Measurements from ENCODE around the gene ZNF621.
A peak's percentile ranks its signal among the peaks of the same experiment; 100 is the strongest.

ZNF621 gene

DNA sequence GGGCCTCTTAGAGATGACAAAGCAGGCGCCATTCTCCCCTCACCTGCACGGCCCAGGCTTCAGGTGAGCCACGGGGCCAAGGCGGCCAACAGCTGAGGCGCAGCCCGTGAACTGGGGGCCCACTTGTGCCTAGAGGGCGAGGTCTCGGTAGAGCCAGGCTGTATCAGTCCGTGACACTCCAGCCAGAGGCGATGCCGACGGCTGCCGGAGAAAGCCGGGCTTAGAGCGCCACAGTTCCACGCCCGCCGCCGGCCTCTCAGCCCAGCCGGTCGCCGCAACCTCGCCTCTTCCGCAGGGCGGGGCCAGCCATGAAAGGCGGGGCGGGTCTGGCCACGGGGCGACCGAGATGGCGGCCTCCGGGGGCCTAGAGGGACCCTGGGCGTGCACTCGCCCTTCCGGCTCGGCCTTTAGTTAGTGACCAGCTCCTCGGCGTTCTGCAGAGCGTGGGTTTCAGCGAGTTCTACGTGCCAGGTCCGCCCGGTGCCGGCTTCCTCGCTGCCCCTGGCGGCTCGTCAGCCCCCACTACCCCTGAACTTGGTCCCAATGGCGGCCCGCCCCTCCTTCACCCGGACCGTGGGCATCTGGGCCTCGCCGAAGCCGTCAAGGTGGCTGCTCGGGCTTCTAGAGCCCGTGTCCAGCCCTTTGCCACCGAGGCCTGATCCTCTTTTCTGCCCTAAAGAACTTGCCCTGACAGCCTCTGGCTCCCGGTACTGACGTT, at the start of gene ZNF621:
Gene ZNF621 (plus strand): TSS at position 393 of the 718 bp plus-strand sequence. CDS start 881 bp downstream, outside the sequence.
- Mint-ChIP-seq H3K36me3 (ENCODE audit: low read depth) (peaks cover 26% of the 10 kb centered on the region), H3K4me1 (ENCODE audit: low read depth) (peaks cover 26% of the 10 kb centered on the region), H3K27ac (peak within 1 kb of the TSS; percentile 97), H3K27me3 (ENCODE audit: low read depth) (no peaks in the 10 kb centered on the region), H3K9me3 (no peaks in the 10 kb centered on the region), H3K4me3 (peak within 1 kb of the TSS; percentile 96)

DNA sequence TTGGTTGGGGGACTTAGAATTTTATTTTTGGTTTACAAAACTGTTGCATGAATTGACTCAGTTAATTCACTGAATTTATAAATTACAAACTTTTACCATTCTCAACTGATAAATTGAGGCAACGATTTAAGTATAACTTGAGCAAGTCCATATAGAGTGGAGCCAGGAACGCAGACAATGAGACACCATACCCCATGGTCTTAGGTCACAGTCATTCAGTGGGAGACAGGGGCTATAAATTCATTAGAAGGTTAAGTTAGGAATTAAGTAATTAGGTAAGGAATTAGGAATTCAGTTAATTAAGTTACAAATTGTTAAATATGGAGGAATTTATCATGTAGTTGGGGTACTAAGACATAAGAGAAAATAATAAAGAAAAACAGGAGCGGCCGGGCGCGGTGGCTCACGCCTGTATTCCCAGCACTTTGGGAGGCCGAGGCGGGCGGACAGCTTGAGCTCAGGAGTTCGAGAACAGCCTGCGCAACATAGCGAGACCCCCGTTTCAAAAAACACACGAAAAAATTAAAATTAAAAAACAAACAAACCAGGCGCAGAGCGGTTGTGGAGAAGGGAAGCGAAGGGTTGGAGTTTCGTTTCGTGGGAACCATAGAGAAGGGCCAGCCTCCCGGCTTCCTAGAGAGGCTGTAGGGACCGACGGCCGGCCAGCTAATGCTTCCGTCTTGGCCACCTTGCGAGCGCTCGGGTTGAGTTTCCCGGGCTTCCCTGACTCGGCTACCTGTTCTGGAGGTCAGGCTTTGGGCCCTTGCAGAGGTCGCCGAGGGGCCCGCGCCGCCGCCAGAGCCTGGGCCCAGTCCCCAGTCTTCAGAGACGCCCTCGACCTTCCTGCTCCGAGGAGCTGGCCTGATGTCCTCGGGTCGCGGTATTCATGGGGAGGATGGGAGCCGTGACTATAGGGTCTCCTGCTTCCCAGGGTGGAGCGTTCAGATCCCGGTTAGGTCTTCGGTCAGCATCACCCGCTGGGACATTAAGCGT, 48.0 kb upstream of the ZNF621 start, which contains the start of gene ZNF619:
Gene ZNF619 (plus strand): TSS at position 645 of the 993 bp plus-strand sequence. CDS start 858 bp downstream, outside the sequence.
- no peaks in the 10 kb centered on the region for H3K9me3 Mint-ChIP-seq
- peak within 1 kb of the TSS; percentile 85 for H3K27ac Mint-ChIP-seq
- peak within 1 kb of the TSS; percentile 87 for H3K4me3 Mint-ChIP-seq
- no peaks in the 10 kb centered on the region for H3K27me3 Mint-ChIP-seq (ENCODE audit: low read depth)
- peaks cover 24% of the 10 kb centered on the region for H3K4me1 Mint-ChIP-seq (ENCODE audit: low read depth)
- H3K36me3 Mint-ChIP-seq (ENCODE audit: low read depth) = peaks cover 14% of the 10 kb centered on the region

GRCh38 chr3:40477666-40478065, 47.1 kb upstream of the ZNF621 start:
- Mint-ChIP-seq H3K27me3 (ENCODE audit: low read depth) (no peaks in the 10 kb centered on the region), H3K4me1 (ENCODE audit: low read depth) (peaks cover 31% of the 10 kb centered on the region), H3K27ac (peak overlapping the region; percentile 85), H3K9me3 (no peaks in the 10 kb centered on the region), H3K4me3 (peak overlapping the region; percentile 87), H3K36me3 (ENCODE audit: low read depth) (peaks cover 20% of the 10 kb centered on the region)

DNA sequence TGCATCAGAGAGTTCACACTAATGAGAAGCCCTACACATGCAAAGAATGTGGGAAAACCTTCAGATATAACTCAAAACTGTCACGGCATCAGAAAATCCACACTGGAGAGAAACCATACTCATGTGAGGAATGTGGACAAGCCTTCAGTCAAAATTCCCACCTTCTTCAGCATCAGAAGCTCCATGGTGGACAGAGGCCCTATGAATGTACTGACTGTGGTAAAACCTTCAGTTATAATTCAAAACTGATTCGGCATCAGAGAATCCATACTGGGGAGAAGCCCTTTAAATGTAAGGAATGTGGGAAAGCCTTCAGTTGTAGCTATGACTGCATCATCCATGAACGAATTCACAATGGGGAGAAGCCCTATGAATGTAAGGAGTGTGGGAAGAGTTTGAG, 37.6 kb upstream of the ZNF621 start:
- Mint-ChIP-seq H3K27me3 (ENCODE audit: low read depth) (no peaks in the 10 kb centered on the region), H3K27ac (no peak overlapping the region), H3K36me3 (ENCODE audit: low read depth) (peaks cover 50% of the 10 kb centered on the region), H3K9me3 (peaks cover 26% of the 10 kb centered on the region), H3K4me3 (no peak overlapping the region), H3K4me1 (ENCODE audit: low read depth) (peaks cover 12% of the 10 kb centered on the region)

- Mint-ChIP-seq H3K4me3 (no peak overlapping the region), H3K9me3 (peaks cover 26% of the 10 kb centered on the region), H3K27me3 (ENCODE audit: low read depth) (no peaks in the 10 kb centered on the region), H3K36me3 (ENCODE audit: low read depth) (peaks cover 35% of the 10 kb centered on the region), H3K4me1 (ENCODE audit: low read depth) (no peaks in the 10 kb centered on the region), H3K27ac (no peak overlapping the region)
Measured at GRCh38 chr3:40490916-40491315, 33.8 kb upstream of the ZNF621 start.

- Mint-ChIP-seq H3K27me3 (ENCODE audit: low read depth) (no peaks in the 10 kb centered on the region), H3K27ac (no peak overlapping the region), H3K9me3 (peaks cover 4% of the 10 kb centered on the region), H3K4me1 (ENCODE audit: low read depth) (no peaks in the 10 kb centered on the region), H3K36me3 (ENCODE audit: low read depth) (peaks cover 9% of the 10 kb centered on the region), H3K4me3 (no peak overlapping the region)
Measured at GRCh38 chr3:40494698-40495097, 30.1 kb upstream of the ZNF621 start.

DNA sequence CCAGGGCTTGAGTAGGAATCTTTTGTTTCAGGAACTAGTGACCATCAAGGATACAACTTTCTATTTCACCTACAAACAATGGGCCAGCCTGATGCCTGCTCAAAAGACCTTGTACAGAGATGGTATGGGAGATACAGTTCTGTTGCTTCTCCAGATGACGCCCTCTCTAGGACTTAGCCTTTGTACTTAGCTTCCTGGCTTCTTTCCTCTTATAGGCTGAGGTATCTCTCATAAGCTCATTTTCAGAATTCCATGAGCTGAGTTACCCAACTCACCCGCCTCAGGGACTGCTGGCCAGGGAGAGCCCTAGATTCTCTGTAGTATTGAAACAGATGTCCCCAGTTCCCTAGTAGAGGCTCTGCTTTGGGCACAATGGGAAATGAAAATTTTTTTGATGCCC, 27.5 kb upstream of the ZNF621 start:
- H3K36me3 Mint-ChIP-seq (ENCODE audit: low read depth) = no peaks in the 10 kb centered on the region
- H3K27ac Mint-ChIP-seq = no peak overlapping the region

GRCh38 chr3:40499952-40500351, 24.8 kb upstream of the ZNF621 start:
- Mint-ChIP-seq H3K4me1 (ENCODE audit: low read depth) (peaks cover 5% of the 10 kb centered on the region), H3K27me3 (ENCODE audit: low read depth) (peaks cover 16% of the 10 kb centered on the region), H3K36me3 (ENCODE audit: low read depth) (peaks cover 3% of the 10 kb centered on the region), H3K27ac (no peak overlapping the region), H3K9me3 (no peaks in the 10 kb centered on the region), H3K4me3 (no peak overlapping the region)

More for the DNA sequence above, 27.5 kb upstream of the ZNF621 start:
- no peak overlapping the region for H3K4me3 Mint-ChIP-seq
- no peaks in the 10 kb centered on the region for H3K4me1 Mint-ChIP-seq (ENCODE audit: low read depth)
- H3K9me3 Mint-ChIP-seq = no peaks in the 10 kb centered on the region
- H3K27me3 Mint-ChIP-seq (ENCODE audit: low read depth) = peaks cover 4% of the 10 kb centered on the region

DNA sequence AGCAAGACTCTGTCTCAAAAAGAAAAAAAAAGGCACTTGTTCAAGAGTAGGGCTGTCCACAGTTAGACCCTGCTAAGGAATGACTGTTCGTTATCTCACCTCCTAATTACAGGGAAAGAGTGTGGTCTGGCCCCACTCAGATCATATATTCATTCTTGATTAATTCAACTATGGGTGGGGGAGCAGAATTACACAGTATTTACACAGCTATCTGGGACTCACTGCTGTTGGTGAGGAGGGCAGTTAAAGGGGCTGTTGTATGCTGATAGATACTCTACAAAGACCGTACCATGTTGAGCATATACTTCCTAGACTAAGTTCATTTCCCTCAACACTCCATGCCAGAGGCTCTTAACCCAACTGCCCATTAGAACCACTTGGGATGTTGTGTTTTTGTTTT, 22.7 kb upstream of the ZNF621 start:
- no peak overlapping the region for H3K4me3 Mint-ChIP-seq
- peaks cover 21% of the 10 kb centered on the region for H3K27me3 Mint-ChIP-seq (ENCODE audit: low read depth)
- no peaks in the 10 kb centered on the region for H3K9me3 Mint-ChIP-seq
- peaks cover 3% of the 10 kb centered on the region for H3K36me3 Mint-ChIP-seq (ENCODE audit: low read depth)
- H3K4me1 Mint-ChIP-seq (ENCODE audit: low read depth) = peaks cover 12% of the 10 kb centered on the region
- H3K27ac Mint-ChIP-seq = no peak overlapping the region

DNA sequence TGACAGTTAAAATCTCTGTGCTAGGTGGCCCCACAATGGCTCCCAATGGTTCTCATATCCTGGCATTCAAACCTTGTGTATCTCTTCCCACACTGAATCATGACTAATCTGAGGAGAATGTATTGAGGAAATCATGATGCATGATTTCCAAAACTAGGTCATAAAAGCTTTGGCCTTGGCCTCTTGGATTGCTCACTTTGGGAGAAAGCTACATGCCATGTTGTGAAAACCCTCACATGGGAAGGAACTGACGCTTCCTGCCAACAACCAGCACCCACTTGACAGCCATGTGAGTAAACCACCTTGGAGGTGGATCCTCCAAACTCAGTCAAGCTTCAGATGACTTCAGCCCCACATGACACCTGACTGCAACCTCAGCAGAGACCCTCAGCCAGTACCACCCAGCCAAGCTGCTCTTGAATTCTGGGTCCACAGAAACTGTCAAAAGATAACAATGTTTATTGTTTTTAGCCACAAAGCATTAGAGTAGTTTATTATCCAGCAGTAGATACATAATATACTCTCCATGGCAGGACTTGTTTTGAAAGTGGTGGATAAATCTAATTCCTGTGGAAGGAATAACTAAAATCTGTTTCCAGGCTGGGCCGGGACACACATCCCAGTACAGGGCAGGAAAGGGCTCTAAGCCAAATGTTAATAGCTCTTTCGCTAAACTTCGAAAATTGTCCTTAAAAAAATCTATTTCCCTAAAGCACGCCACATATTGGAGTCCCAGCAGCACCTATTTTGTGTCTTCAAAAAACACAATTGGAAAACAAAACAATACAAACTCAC, 19.9 kb upstream of the ZNF621 start:
- H3K9me3 Mint-ChIP-seq = no peaks in the 10 kb centered on the region
- H3K27me3 Mint-ChIP-seq (ENCODE audit: low read depth) = peaks cover 21% of the 10 kb centered on the region
- no peak overlapping the region for H3K27ac Mint-ChIP-seq
- peaks cover 13% of the 10 kb centered on the region for H3K36me3 Mint-ChIP-seq (ENCODE audit: low read depth)
- H3K4me3 Mint-ChIP-seq = peak overlapping the region; percentile 89
- H3K4me1 Mint-ChIP-seq (ENCODE audit: low read depth) = peaks cover 20% of the 10 kb centered on the region

GRCh38 chr3:40505599-40506462, 18.9 kb upstream of the ZNF621 start, which contains the start of gene ZNF620:
TSS of gene ZNF620 (plus strand) at chr3:40506039. CDS start at chr3:40506353, 314 bp downstream.
- Mint-ChIP-seq H3K27me3 (ENCODE audit: low read depth) (peaks cover 17% of the 10 kb centered on the region), H3K4me3 (peak within 1 kb of the TSS; percentile 89), H3K9me3 (no peaks in the 10 kb centered on the region), H3K4me1 (ENCODE audit: low read depth) (peaks cover 20% of the 10 kb centered on the region), H3K27ac (peak within 1 kb of the TSS; percentile 77), H3K36me3 (ENCODE audit: low read depth) (peaks cover 18% of the 10 kb centered on the region)

- Mint-ChIP-seq H3K4me3 (no peak overlapping the region), H3K9me3 (no peaks in the 10 kb centered on the region), H3K4me1 (ENCODE audit: low read depth) (peaks cover 12% of the 10 kb centered on the region), H3K27me3 (ENCODE audit: low read depth) (no peaks in the 10 kb centered on the region), H3K36me3 (ENCODE audit: low read depth) (peaks cover 36% of the 10 kb centered on the region), H3K27ac (no peak overlapping the region)
Measured at GRCh38 chr3:40511031-40511718, 13.6 kb upstream of the ZNF621 start.

- H3K4me3 Mint-ChIP-seq = no peak overlapping the region
- H3K36me3 Mint-ChIP-seq (ENCODE audit: low read depth) = peaks cover 22% of the 10 kb centered on the region
- no peak overlapping the region for H3K27ac Mint-ChIP-seq
- H3K9me3 Mint-ChIP-seq = no peaks in the 10 kb centered on the region
- no peaks in the 10 kb centered on the region for H3K27me3 Mint-ChIP-seq (ENCODE audit: low read depth)
- no peaks in the 10 kb centered on the region for H3K4me1 Mint-ChIP-seq (ENCODE audit: low read depth)
Measured at GRCh38 chr3:40516201-40516600, 8.6 kb upstream of the ZNF621 start.
